HG03469 (cell line): ENCODE results near the gene TH.

ENCODE experiments used
- ATAC-seq: cut with Tn5 transposase; IDR thresholded peaks from one replicate; pipeline ENCODE4 v1.9.1; 2021; ENCODE audit warnings: mild to moderate bottlenecking, moderate library complexity, moderate number of reproducible peaks; ENCODE audit not compliant: unreplicated experiment

The TH gene

GRCh38 chr11:2163428-2163978 is 8.1 kb downstream of the TH start:
- ATAC-seq, result no peak

- ATAC-seq, result no peak
Observed at GRCh38 chr11:2160736-2161259, 10.8 kb downstream of the TH start, which contains the start of gene INS. INS (minus strand) TSS chr11:2161209; CDS start chr11:2160971, 238 bp downstream.

GRCh38 chr11:2159536-2160413 is 11.8 kb downstream of the TH start:
- no peak for ATAC-seq

DNA sequence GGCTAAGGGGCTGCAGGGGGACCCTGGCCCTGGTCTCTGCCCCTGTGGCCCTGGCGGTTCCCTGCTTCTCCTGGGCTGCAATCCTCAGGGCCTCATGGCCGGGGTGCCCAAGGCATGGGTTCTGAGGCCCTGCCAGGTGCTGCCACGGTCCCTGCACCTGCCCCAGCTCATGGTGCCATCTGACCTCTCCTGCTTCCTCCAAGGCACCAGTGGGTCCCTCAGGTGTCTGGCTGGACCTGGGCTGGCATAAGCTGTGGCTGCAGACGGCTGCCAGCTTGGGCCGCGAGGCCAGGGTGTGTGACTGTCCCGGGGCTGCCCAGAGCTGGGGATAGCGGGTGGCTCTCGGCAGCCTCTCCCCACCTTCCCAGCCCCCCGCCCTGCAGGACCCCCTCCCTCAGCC is 12.6 kb downstream of the TH start:
- ATAC-seq, result no peak

GRCh38 chr11:2158296-2158737 is 13.3 kb downstream of the TH start:
- no peak for ATAC-seq

DNA sequence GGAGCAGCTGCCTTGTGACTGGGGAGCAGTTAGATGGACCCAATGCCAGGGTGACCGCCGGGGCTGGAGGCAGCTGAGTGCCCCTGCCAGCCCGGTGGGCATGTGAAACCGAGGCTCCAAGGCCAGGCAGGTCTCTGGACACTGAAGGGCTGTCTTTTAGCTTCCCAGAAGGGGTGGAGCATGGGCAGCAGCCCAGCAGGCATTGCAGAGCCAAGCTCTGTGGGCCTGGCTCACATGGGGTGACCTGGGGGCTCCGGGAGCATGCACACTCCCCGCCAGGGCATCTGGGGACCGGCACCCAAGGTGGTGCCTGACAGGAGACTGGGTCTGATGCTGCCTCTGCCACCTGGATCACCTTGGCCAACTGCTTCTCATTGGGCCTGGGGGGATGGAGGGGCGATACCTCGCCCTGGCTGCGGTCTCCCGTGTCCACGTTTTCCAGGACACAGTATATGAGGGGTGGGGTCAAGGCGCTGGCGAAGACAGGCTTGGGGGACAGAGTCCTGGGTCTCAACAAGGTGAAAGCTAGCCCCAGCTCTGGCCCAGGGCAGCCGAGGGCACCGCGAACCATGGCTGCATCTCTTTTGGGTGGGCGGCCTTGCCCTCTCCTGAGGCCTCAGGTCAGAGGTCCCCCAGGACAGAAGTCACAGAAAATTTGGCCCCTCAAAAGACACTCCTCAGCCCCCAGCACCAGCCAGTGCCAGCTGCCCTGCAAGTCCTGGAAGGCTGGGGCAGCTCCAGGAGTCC is 14.1 kb downstream of the TH start:
- ATAC-seq, result no peak

DNA sequence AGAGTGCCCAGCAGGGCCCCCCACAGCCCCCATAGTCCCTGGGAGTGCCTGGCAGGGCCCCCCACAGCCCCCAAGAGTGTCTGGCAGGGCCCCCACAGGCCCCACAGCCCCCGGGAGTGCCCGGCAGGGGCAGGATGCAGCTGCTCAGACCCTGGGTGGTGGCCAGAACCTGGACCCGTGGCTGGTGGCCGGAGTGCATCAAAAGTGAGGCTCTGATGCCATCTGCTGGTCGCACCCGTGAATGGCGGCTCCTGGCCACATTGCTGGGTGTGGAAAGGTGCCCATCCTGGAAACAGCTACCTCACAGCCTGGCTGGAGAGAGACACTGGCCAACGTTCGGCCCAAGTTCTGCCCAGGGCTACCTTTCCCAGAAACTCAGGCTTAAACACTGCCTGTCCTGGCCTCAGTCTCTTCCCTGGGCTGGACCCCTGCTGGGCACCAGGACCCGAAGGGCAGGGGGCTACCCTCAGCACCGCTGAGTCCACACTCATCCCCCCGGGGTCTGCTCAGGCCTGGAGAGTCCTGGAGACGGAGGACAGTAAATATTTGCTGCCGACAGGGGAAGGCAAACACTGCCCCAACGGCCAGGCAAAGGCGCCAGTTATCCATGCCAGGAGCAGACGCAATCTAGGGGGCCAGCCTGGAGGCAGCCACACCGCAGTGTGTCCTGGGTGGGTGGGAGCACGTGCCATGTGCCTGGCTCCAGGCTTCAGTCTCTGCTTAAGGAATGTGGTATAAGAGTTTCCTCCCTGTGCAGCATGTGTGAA is 15.0 kb downstream of the TH start:
- ATAC-seq, result no peak

GRCh38 chr11:2155511-2155910 is 16.1 kb downstream of the TH start:
- ATAC-seq, result no peak

DNA sequence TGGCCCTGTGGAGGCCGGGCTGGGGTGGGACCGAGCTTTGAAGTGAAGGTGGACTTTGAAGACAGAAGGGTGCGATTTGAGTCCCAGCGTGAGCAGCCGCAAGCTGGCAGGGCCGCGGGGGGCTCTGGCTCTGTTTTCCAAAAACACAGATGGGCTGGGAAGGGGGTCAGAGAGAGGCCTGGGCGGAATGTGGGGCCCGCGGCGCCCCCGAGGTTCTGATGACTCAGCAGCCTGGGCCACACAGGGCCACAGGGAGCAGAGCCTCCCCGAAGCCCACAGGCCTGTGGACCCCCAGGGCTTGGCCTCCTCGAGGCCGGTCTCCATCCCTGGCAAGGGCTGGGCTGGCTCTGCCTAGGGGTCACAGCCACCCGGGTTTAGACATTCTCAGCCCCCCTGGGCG is 16.7 kb downstream of the TH start:
- no peak for ATAC-seq

- no peak for ATAC-seq
Observed at GRCh38 chr11:2154195-2154585, 17.4 kb downstream of the TH start.

DNA sequence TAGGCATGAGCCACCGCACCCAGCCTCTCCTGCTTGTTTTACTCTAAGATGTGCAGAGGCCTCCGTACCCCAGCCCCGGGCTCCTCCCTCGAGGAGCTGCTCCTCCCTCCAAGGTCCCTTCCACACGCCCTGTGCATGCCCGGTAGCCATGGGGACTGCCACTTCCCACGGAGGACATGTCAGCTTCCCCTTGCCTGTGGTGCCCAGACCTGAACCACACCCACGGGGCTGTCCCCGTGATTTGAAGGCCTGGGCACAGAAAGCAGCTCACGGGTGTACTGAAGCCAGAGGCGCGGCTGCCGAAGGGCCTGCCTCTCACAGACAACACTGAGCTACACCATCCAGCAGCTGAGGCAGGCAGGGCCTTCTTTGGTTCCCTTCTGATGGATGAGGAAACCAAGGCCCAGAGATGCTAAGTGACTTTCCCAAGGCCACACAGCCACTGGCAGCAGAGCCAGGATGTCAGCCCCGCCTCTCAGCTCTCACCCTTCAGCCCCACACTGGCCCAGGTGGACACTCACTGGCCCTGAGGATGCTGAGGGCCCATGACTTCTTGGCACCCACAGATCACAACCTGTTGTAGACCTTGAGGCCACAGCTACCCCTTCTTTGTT is 17.9 kb downstream of the TH start:
- ATAC-seq, result no peak

DNA sequence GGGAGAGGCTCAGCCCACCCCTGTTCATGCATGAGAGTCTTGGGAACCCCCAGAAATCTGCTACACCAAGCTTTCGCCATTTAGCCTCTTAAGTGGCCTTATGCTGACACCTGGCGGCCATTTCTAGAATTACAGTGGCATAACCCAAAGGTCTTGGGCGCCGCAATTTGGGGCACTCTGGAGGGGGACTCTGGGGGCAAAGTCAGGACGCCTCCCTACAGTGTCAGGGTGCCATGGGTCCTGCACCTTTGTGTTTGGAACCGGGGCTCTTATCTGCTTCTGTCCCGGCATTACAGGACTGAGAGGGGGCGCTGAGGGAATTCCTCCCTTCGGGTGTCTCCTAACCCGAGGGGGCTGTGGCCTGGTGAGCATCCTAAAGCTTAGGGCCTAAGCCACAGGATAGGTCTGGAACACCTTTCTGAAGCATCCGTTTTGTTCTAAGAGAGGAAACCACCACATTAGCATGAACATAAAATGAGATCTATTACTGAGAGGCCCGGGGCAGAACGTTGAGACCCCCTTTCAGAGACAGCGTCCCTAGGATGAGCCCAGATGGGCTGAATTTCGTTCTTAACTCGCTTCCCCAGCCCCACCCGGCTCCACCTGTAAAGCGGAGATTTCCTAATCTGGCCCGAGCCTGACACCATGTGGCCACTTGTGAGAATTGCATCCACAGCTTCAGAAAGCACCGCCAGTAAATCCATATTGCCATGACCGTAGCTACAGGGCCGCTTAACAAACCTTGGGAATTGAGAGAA is 19.9 kb downstream of the TH start:
- ATAC-seq, result no peak

DNA sequence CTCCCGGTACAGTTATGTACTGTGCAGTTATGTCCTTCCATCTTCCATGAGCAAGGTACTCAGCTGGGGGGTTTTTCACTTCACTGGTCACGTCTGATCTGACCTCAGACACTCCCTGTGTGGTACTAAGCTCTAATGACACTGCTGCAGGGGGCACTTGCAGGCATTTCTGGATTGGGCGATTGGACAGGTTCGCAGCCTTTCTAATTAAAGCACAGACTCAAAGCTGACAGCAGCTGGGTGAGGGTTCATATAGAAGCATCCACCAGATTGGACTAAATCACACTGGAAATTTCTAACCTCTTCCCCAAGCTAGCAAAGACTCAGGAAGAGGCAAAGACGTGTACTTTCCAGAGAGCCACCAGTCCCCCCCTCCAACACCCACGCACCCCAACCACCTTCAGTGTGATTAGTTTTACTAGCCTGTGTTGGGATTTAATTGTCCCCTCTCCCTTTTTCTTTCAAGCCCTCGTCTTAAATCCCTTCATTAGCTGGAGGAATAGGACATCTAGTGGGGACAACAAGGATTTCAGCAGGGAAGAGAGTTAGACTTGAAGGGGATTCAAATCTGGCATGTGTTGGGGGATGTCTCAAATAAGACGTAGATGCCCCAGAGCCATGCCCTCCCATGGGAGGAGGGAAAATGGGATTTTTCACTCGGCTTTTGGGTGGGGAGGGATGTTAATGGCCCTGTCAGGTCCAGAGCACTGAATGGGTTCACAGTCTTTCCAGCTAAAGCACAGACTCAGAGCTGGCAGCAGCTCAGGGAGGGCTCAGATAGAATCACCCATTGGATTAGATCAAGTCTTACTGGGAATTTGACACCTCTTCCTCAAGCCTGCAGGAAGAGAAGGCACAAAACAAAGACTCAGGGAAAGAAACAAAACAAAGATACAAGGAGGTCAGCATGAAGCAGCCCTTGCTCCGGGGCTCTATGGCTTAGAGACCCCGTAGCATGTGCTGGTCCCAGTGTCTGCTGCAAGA is 21.5 kb downstream of the TH start:
- ATAC-seq, result no peak

DNA sequence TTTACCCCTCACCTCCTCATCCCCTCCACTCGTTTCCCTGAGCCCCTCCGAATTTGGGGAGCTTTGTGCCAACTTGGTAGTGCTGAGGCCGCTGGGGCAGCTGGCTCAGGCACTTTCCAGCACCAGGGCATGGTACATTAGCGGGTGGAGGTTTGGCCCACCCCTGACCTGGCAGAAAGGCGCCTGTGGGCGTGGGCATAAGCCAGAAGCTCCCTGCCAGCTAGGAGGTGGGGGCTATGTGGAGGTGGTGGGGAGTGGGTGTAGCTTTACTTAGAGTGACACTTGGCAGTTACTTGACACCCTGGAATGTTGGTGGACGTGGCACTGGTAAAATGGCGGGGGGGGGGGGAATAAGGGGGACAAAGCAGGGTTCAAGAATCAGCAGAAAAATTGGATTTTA is 22.2 kb downstream of the TH start:
- no peak for ATAC-seq

GRCh38 chr11:2148595-2148994 is 23.0 kb downstream of the TH start:
- no peak for ATAC-seq

DNA sequence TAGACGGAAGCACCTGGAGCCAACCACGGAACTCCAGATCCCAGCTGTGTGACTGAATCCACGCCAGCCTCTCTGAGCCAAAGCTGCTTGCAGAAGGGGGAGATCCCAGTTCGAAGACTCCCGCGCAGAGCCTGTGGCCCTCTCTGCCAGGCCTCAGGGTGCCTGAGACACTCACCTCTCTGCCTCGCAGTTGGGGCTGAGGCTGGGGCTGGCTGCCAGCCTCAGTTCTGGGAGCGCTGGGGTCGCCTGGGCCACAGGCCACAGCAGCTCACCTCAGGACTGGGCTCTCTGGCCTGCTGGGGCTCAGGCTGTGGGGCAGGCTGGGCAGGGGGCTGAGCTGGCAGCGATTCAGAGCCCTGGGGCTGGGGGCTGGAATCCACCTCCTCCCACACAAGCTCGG is 24.2 kb downstream of the TH start:
- no peak for ATAC-seq

DNA sequence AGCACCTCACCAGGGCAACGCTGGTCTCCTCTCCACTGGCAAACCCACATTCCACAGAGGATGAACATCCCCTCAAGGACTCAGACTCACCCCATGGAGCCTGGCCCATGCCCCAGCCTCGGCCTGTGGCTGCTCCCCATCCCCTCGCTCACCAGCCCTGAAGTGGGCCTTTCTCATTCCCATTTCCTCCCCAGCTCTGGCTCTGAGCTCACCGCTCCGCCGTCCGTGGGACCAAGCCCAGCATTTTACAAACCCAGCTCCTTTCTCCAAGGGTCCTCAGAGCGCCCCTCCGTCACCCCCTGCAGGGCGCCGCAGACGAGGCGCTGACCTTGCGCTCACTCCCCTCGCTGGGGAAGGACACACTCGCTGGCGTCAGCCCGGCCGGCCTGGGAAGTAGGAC is 25.6 kb downstream of the TH start:
- no peak for ATAC-seq

DNA sequence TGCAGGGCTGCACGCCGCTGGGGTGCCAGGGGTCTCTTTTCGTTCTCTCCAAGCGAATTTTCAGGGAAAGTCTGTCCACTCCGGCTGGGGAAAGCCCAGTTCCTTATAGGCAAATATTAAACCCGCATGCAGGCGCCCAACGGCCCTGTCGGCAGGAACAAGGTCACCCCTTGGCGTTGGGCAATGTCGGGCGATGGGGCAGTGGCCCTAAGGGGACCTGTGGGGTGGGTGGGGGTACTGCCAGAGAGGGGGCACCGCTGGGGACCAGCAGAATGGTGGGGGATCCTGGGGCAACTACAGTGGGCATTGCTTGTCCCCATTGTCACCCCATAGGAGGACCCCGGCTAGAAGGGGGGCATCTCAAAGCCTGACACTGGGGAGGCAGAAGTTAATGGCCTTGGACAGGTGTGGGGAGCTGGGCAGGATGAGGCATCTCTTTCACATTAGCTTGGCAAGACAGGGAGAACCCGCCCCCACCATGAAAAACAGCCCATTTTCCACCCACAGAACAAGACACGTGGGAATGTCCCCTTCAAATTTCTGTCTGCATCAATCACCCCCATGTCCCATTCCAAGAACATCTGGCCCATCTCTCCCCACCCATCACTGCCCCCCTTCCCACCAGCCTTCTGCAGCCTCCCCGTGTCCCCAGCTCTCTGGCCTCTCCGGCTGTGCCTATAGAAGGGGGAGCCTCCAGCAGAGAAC is 26.9 kb downstream of the TH start:
- no peak for ATAC-seq
